RWPE2 (cell line): ENCODE measurements around the gene BCL2L1.

Experiments used
- ATAC-seq: fragments of 200-7000 bp; cut with Tn5 transposase; 3 replicates; pipeline ENCODE4 v1.9.1; 2021; ENCODE audit warnings: low read depth
- DNase-seq: peaks from one replicate; pipeline ENCODE4 v3.0.0-alpha.2; 2020; ENCODE audit warnings: low spot score
- H3K27ac ChIP-seq: fragments of 450-650 bp; 2 replicates; pipeline ENCODE4 v1.5.1; 2017; ENCODE audit warnings: mild to moderate bottlenecking; ENCODE audit not compliant: poor library complexity, severe bottlenecking
- H3K27me3 ChIP-seq: fragments of 250-450 bp; sonication (Bioruptor Pico); 2 replicates; pipeline ENCODE4 v1.5.1; 2021; ENCODE audit warnings: mild to moderate bottlenecking, moderate library complexity; ENCODE audit not compliant: insufficient read depth, poor library complexity, severe bottlenecking
- H3K36me3 ChIP-seq: fragments of 250-450 bp; sonication (Bioruptor Pico); 2 replicates; pipeline ENCODE4 v1.5.1; 2020; ENCODE audit warnings: low read depth, mild to moderate bottlenecking, moderate library complexity
- H3K4me1 ChIP-seq: fragments of 250-450 bp; sonication (Bioruptor Pico); 2 replicates; pipeline ENCODE4 v1.5.1; 2021; ENCODE audit warnings: mild to moderate bottlenecking, moderate library complexity; ENCODE audit not compliant: insufficient read depth, poor library complexity, severe bottlenecking
- H3K4me3 ChIP-seq: fragments of 250-450 bp; sonication (Bioruptor Pico); 2 replicates; pipeline ENCODE4 v1.5.1; 2021; ENCODE audit warnings: mild to moderate bottlenecking, moderate library complexity; ENCODE audit not compliant: severe bottlenecking
- H3K9me3 ChIP-seq: fragments of 250-450 bp; sonication (Bioruptor Pico); 2 replicates; pipeline ENCODE4 v1.5.1; 2021; ENCODE audit warnings: mild to moderate bottlenecking, moderate library complexity; ENCODE audit not compliant: severe bottlenecking
- CTCF ChIP-seq: fragments of 450-650 bp; IDR thresholded peaks from one replicate; pipeline ENCODE4 v1.5.1; 2017; ENCODE audit warnings: mild to moderate bottlenecking, moderate library complexity; ENCODE audit not compliant: poor library complexity, severe bottlenecking

The BCL2L1 gene

GRCh38 chr20:31693987-31694661 is 28.5 kb downstream of the BCL2L1 start:
- Histone ChIP-seq H3K4me3 (no peak overlapping the region), H3K27ac (peak overlapping the region; percentile 99), H3K27me3 (no peaks in the 10 kb centered on the region), H3K9me3 (no peaks in the 10 kb centered on the region), H3K4me1 (peaks cover 72% of the 10 kb centered on the region), H3K36me3 (peaks cover 95% of the 10 kb centered on the region)
- TF ChIP-seq CTCF: no peak
- no peak for DNase-seq
- no peak for ATAC-seq

- H3K4me3 ChIP-seq: no peak overlapping the region
- H3K27ac ChIP-seq: peak overlapping the region; percentile 99
- DNase-seq: no peak
- ATAC-seq: no peak
- no peaks in the 10 kb centered on the region for H3K27me3 ChIP-seq
- no peaks in the 10 kb centered on the region for H3K9me3 ChIP-seq
- TF ChIP-seq CTCF: no peak
- peaks cover 94% of the 10 kb centered on the region for H3K36me3 ChIP-seq
- peaks cover 64% of the 10 kb centered on the region for H3K4me1 ChIP-seq
Observed at GRCh38 chr20:31693402-31693801, 29.3 kb downstream of the BCL2L1 start.

- ATAC-seq: peak; percentile 4; the same call in 1 of the 3 replicates
- no peak for DNase-seq
- Histone ChIP-seq H3K4me3 (no peak overlapping the region), H3K27ac (peak overlapping the region; percentile 99), H3K9me3 (no peaks in the 10 kb centered on the region), H3K36me3 (peaks cover 95% of the 10 kb centered on the region), H3K27me3 (no peaks in the 10 kb centered on the region), H3K4me1 (peaks cover 51% of the 10 kb centered on the region)
- TF ChIP-seq CTCF: no peak
Observed at GRCh38 chr20:31691646-31692275, 30.9 kb downstream of the BCL2L1 start.

DNA sequence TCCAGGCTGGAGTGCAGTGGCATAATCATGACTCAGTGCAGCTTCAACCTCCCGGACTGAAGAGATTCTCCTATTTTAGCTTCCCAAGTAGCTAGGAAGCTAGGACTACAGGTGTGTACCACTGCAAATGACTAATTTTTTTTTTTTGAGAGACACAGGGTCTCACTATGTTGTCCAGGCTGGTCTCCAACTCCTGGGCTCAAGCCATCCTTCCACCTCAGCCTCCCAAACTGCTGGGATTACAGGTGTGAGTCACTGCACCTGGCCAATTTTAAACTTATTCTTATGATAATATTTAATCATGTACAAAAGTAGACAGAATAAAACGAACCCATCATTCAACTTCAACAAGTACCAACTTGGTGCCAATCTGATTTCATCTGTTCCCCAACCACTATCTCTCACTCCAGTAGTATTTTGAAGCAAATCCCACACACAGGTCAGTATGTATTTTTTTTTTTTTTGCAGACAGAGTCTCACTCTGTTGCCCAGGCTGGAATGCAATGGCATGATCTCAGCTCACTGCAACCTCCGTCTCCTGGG is 32.5 kb downstream of the BCL2L1 start:
- peaks cover 35% of the 10 kb centered on the region for H3K4me1 ChIP-seq
- peaks cover 95% of the 10 kb centered on the region for H3K36me3 ChIP-seq
- ATAC-seq (no peak), DNase-seq (no peak)
- H3K4me3 ChIP-seq: no peak overlapping the region
- no peak for TF ChIP-seq CTCF
- H3K9me3 ChIP-seq: no peaks in the 10 kb centered on the region
- H3K27me3 ChIP-seq: no peaks in the 10 kb centered on the region
- peak overlapping the region; percentile 99 for H3K27ac ChIP-seq

GRCh38 chr20:31689141-31689540 is 33.5 kb downstream of the BCL2L1 start:
- Histone ChIP-seq H3K27me3 (no peaks in the 10 kb centered on the region), H3K36me3 (peaks cover 96% of the 10 kb centered on the region), H3K9me3 (no peaks in the 10 kb centered on the region), H3K4me1 (peaks cover 25% of the 10 kb centered on the region), H3K4me3 (no peak overlapping the region), H3K27ac (peak overlapping the region; percentile 99)
- DNase-seq (no peak), ATAC-seq (no peak)
- no peak for TF ChIP-seq CTCF
